MM.1S (cell line): ENCODE results near the gene TNFRSF9.

Experiments
- EZH2phosphoT487 ChIP-seq: fragments of 300-600 bp; sonication (generic); IDR thresholded peaks from 2 replicates; pipeline ENCODE4 v1.6.1; 2018; ENCODE audit warnings: antibody characterized with exemption, low read length
- TF ChIP-seq, protein P1 (sequence below): fragments of 300-600 bp; sonication (generic); IDR thresholded peaks from 2 replicates; pipeline ENCODE4 v1.5.1; 2016; ENCODE audit warnings: antibody characterized with exemption, low read length, mixed read lengths

DNA sequence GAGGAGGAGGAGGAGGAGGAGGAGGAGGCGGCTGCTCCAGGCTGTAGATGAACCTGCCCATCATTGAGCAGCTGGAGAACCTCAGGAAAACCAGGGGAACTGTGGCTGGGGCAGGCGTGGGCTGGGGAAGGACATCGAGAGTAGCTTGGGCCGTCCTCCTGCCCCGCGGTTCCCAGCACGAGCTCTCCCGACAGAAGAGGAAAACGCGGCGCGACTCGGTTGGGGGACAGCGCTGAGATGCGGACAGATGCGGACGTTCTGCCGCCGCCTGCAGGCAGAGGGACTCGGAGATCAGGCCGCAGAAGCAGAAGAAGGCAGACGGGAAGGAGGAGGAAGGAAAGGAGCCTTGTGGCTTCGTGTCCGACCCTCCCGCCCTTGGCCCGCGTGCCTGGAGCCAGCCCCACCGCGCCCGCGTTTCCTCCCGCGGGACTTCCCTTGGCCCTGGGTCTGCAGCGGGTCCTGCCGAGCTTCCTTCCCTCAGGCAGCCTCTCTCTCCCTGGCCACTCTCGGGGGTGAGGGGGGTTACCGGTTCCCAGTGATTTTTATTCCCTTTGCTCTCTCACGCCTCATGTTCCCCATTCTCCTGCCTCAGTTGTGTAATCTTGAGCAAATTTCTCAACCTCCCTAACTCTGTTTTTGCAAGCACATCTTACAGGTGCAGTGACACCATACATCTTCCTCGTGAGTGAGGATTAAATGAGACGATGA is 1.7 kb upstream of the TNFRSF9 start:
- TF ChIP-seq, protein P1, sequence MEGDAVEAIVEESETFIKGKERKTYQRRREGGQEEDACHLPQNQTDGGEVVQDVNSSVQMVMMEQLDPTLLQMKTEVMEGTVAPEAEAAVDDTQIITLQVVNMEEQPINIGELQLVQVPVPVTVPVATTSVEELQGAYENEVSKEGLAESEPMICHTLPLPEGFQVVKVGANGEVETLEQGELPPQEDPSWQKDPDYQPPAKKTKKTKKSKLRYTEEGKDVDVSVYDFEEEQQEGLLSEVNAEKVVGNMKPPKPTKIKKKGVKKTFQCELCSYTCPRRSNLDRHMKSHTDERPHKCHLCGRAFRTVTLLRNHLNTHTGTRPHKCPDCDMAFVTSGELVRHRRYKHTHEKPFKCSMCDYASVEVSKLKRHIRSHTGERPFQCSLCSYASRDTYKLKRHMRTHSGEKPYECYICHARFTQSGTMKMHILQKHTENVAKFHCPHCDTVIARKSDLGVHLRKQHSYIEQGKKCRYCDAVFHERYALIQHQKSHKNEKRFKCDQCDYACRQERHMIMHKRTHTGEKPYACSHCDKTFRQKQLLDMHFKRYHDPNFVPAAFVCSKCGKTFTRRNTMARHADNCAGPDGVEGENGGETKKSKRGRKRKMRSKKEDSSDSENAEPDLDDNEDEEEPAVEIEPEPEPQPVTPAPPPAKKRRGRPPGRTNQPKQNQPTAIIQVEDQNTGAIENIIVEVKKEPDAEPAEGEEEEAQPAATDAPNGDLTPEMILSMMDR: no peak
- TF ChIP-seq EZH2phosphoT487: no peak
